HG02870 (cell line): ENCODE data around the gene MKI67.
"Not testable (repeated sequence)": the region's sequence is repeated elsewhere in the genome, so short reads cannot be mapped to it uniquely, and the experiment has no call there.

Experiments used
- ATAC-seq: cut with Tn5 transposase; IDR thresholded peaks from one replicate; pipeline ENCODE4 v1.9.1; 2021; ENCODE audit warnings: mild to moderate bottlenecking, moderate library complexity; ENCODE audit not compliant: unreplicated experiment

The MKI67 gene

GRCh38 chr10:128150561-128150960, 24.3 kb upstream of the MKI67 start:
- ATAC-seq, result no peak

- ATAC-seq, result peak; percentile 81
These were observed 23.8 kb upstream of the MKI67 start for GRCh38 chr10:128150045-128150493.

GRCh38 chr10:128149267-128150014, 23.2 kb upstream of the MKI67 start:
- no peak for ATAC-seq

GRCh38 chr10:128147669-128148068, 21.4 kb upstream of the MKI67 start:
- ATAC-seq, result no peak

- ATAC-seq, result peak; percentile 55
These were observed 20.8 kb upstream of the MKI67 start for GRCh38 chr10:128147064-128147463.

- no peak for ATAC-seq
These were observed 18.3 kb upstream of the MKI67 start for GRCh38 chr10:128144547-128144946.

- no peak for ATAC-seq
These were observed 17.3 kb upstream of the MKI67 start for GRCh38 chr10:128143531-128143930.

GRCh38 chr10:128140425-128140824, 14.2 kb upstream of the MKI67 start:
- ATAC-seq, result no peak

GRCh38 chr10:128138429-128138828, 12.2 kb upstream of the MKI67 start:
- ATAC-seq, result not testable (repeated sequence)

- no peak for ATAC-seq
These were observed 11.7 kb upstream of the MKI67 start for GRCh38 chr10:128137877-128138276.

- no peak for ATAC-seq
These were observed 3.8 kb upstream of the MKI67 start for GRCh38 chr10:128130051-128130450.

GRCh38 chr10:128128582-128128981, 2.4 kb upstream of the MKI67 start:
- no peak for ATAC-seq

- no peak for ATAC-seq
These were observed 743 bp downstream of the MKI67 start for GRCh38 chr10:128125416-128125943.

- ATAC-seq, result no peak
These were observed 1.3 kb downstream of the MKI67 start for GRCh38 chr10:128124813-128125403.

- no peak for ATAC-seq
These were observed 2.4 kb downstream of the MKI67 start for GRCh38 chr10:128123846-128124245.

- ATAC-seq, result no peak
These were observed 3.3 kb downstream of the MKI67 start for GRCh38 chr10:128122931-128123330.

- no peak for ATAC-seq
These were observed 4.3 kb downstream of the MKI67 start for GRCh38 chr10:128121750-128122412.

- no peak for ATAC-seq
These were observed 9.2 kb downstream of the MKI67 start for GRCh38 chr10:128116851-128117615.

- no peak for ATAC-seq
These were observed 10.0 kb downstream of the MKI67 start for GRCh38 chr10:128116187-128116586.

- ATAC-seq, result no peak
These were observed 10.9 kb downstream of the MKI67 start for GRCh38 chr10:128115356-128115755.

- ATAC-seq, result no peak
These were observed 11.3 kb downstream of the MKI67 start for GRCh38 chr10:128114901-128115300.
